ENCODE results near the gene MAP7. TPM values are rescaled to one million over a fixed set of nuclear protein-coding genes. Genes with fewer than 3 reads are reported as not detected.

Gene MAP7
- total RNA-seq, 4 donors from 2014 or later = 16.5 to 47.1 (median 38.8) TPM

DNA sequence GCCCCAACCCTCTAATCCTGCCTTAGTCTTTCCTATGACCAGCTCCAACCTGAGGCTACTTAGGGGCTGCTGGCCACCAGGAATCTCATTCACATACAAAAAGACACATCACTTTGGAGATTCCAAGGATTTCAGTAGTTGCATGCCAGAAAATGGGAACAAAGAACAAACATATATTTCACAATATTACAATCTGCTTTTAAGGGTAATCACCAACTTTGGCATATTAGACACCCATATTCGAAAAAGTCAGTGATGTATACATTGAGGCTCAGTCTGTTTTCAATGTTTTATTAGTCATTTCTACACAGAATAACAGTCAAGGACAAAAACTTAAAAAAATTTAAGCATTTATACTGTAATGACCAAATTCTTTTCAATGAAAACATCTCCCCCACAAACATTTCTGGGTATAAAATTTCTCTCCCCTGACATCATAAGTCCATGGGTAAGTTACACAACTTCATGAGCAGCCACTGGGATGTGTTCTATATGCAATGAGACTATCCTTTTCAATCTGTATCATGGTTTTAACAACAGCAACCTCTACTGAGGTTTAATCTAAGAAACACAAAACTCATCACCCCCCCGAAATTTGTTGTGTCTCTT lies 103.5 kb downstream of the MAP7 start:
- Histone ChIP-seq H3K4me3 (no peak overlapping the region), H3K27me3 (no peaks in the 10 kb centered on the region), H3K27ac (no peak overlapping the region), H3K4me1 (peaks cover 0 to 12% (median 0%) of the 10 kb centered on the region in 4 donors), H3K9me3 (no peaks in the 10 kb centered on the region), H3K36me3 (no peaks in the 10 kb centered on the region)
- DNase-seq = no peak
- TF ChIP-seq, protein P1, sequence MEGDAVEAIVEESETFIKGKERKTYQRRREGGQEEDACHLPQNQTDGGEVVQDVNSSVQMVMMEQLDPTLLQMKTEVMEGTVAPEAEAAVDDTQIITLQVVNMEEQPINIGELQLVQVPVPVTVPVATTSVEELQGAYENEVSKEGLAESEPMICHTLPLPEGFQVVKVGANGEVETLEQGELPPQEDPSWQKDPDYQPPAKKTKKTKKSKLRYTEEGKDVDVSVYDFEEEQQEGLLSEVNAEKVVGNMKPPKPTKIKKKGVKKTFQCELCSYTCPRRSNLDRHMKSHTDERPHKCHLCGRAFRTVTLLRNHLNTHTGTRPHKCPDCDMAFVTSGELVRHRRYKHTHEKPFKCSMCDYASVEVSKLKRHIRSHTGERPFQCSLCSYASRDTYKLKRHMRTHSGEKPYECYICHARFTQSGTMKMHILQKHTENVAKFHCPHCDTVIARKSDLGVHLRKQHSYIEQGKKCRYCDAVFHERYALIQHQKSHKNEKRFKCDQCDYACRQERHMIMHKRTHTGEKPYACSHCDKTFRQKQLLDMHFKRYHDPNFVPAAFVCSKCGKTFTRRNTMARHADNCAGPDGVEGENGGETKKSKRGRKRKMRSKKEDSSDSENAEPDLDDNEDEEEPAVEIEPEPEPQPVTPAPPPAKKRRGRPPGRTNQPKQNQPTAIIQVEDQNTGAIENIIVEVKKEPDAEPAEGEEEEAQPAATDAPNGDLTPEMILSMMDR (IDR thresholded peaks at IDR 0.05) = no peak

DNA sequence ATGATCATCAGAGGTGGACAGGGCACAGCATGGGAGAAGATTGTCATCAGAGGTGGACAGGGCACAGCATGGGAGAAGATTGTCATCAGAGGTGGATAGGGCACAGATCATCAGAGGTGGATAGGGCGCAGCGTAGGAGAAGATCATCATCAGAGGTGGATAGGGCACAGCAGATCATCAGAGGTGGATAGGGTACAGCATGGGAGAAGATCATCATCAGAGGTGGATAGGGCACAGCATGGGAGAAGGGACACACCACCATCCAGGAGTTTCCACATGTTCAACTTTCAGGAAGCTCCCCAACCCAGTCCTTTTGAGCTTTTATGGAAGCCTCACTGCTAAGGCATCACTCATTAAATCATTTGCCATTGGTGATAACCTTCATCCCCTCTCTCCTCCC lies 104.1 kb downstream of the MAP7 start:
- Histone ChIP-seq H3K4me1 (peaks cover 0 to 18% (median 0%) of the 10 kb centered on the region in 4 donors), H3K27me3 (no peaks in the 10 kb centered on the region), H3K9me3 (no peaks in the 10 kb centered on the region), H3K4me3 (no peak overlapping the region), H3K27ac (no peak overlapping the region), H3K36me3 (no peaks in the 10 kb centered on the region)
- no peak for DNase-seq
- no peak for TF ChIP-seq POLR2A (IDR thresholded peaks at IDR 0.05)

DNA sequence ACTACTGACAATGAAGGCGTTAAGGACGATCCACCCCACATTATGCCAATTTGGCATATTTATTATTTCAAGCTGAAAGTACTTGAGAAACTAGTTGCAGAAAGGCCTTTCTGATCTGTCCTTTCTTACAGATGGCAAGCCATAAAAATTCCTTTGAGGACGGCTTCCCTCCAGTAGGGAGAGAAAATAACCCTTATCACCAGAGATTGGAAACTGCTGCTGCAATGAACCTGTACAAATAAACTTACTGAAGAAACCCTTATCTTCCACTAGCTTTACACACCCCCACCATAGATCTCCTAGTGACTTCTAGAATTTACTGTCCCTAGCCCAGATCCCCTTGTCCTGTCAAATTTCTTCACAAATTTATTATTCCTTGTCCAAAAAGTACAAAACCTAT lies 105.2 kb downstream of the MAP7 start:
- Histone ChIP-seq H3K4me1 (peaks cover 0 to 18% (median 0%) of the 10 kb centered on the region in 4 donors), H3K36me3 (no peaks in the 10 kb centered on the region), H3K4me3 (no peak overlapping the region), H3K9me3 (no peaks in the 10 kb centered on the region), H3K27me3 (no peaks in the 10 kb centered on the region), H3K27ac (no peak overlapping the region)
- TF ChIP-seq, protein P1 (IDR thresholded peaks at IDR 0.05) = no peak
- TF ChIP-seq POLR2A (IDR thresholded peaks at IDR 0.05) = no peak
- DNase-seq = no peak

GRCh38 chr6:136440203-136440602 lies 110.0 kb downstream of the MAP7 start:
- no peaks in the 10 kb centered on the region for H3K36me3 ChIP-seq
- no peaks in the 10 kb centered on the region for H3K9me3 ChIP-seq
- TF ChIP-seq, protein P1 (IDR thresholded peaks at IDR 0.05) = no peak
- no peak for TF ChIP-seq POLR2A (IDR thresholded peaks at IDR 0.05)
- no peaks in the 10 kb centered on the region for H3K27me3 ChIP-seq
- peaks cover 0 to 25% (median 0%) of the 10 kb centered on the region in 4 donors for H3K4me1 ChIP-seq
- H3K4me3 ChIP-seq = peak overlapping the region in 1 of 4 donors; percentile 7
- DNase-seq = no peak
- peak overlapping the region in 3 of 4 donors; percentile 50 to 82 (median 74) for H3K27ac ChIP-seq

DNA sequence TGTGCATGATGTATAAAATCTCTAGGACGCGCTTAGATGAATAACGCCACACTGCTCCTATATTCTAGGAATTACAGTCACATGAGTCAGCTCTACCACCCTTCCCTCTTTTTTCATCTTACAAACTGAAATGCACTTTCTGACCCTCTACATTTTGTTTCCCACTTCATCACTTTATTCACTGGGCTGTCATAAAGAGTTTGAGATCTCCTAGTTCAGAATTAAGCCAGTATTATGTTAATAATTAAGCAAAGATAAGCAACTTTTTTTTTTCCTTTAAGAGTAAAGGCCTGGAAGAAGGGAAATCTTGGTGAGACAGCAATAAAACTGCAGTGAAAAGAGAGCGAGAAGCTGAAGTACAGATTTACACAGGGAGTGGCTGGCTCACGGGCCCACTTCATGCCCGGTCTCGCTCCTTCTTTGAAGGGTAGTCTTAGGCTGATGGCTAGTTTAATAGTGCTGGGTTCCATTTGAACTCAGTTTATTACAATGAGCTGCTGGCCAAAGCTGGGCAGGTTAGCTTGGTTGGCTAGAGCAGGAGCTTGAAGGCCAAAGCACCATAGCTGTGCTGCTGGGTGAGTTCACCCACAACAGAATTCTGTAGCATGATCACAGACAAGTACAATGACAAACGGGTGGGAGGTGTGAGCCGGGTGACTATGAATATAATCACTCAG lies 110.6 kb downstream of the MAP7 start:
- H3K4me1 ChIP-seq = peaks cover 0 to 28% (median 0%) of the 10 kb centered on the region in 4 donors
- no peaks in the 10 kb centered on the region for H3K27me3 ChIP-seq
- no peak overlapping the region for H3K4me3 ChIP-seq
- no peaks in the 10 kb centered on the region for H3K9me3 ChIP-seq
- no peaks in the 10 kb centered on the region for H3K36me3 ChIP-seq
- H3K27ac ChIP-seq = peak overlapping the region in 3 of 4 donors; percentile 50 to 82 (median 74)
- TF ChIP-seq, protein P1 (IDR thresholded peaks at IDR 0.05) = no peak
- TF ChIP-seq POLR2A (IDR thresholded peaks at IDR 0.05) = no peak
- peak in 2 of 3 donors; percentile 59 to 68 for DNase-seq

- Histone ChIP-seq H3K9me3 (no peaks in the 10 kb centered on the region), H3K27me3 (no peaks in the 10 kb centered on the region), H3K27ac (peak overlapping the region in 2 of 4 donors; percentile 9 to 82), H3K4me3 (no peak overlapping the region), H3K4me1 (peaks cover 0 to 21% (median 0%) of the 10 kb centered on the region in 4 donors), H3K36me3 (no peaks in the 10 kb centered on the region)
- no peak for TF ChIP-seq POLR2A (IDR thresholded peaks at IDR 0.05)
- TF ChIP-seq, protein P1 (IDR thresholded peaks at IDR 0.05) = no peak
- DNase-seq = no peak
Observed at GRCh38 chr6:136438441-136438840, 111.8 kb downstream of the MAP7 start.

Measured in Peyer's patch (tissue), 4 donors.